ENCODE data around the gene UQCRQ.
"Not testable (repeated sequence)": the region's sequence is repeated elsewhere in the genome, so short reads cannot be mapped to it uniquely, and the experiment has no call there.

Gene UQCRQ

DNA sequence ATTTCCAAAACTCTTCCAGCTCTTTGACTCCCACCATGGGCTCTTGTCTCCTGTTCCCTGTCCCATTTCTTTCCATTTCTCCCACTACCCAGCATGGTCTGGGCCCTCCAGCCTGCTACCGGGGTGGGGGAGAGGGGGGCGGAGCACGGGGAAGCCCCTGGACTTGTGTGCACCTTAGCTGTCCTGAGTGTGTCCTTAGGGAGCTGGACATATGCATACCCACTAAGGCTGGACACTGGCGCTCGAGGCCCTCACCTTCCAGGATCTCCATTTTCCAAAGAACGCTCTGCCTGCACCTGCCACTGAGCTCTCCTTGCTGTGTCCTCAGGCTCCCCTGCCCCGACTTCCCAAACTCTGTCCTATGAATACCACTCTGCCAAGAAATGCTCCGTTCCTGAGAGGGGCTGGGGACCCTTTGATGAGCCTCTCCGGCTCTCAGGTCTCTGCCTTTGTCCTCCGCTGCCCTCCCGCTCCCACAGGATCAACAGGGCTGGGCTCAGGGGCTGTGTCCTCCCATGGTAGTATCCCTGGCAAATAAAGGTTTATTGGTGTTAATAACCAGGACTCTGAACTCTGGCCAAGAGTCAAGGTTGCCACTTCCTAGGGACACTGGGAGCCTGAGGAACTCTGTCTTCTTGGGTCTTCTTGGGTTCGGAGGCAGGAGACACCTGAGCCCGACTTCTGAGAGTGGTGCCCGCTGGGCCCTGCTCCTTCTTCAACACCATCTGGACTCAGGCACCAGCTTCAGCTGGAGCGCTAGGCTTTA is 35.2 kb upstream of the UQCRQ start:
- no peak for DNase-seq
- in situ Hi-C loops (cut with MboI; ENCODE audit: low pct_unique_long_range_greater_than_20kb, low sequenced_read_pairs) = no loop called here

DNA sequence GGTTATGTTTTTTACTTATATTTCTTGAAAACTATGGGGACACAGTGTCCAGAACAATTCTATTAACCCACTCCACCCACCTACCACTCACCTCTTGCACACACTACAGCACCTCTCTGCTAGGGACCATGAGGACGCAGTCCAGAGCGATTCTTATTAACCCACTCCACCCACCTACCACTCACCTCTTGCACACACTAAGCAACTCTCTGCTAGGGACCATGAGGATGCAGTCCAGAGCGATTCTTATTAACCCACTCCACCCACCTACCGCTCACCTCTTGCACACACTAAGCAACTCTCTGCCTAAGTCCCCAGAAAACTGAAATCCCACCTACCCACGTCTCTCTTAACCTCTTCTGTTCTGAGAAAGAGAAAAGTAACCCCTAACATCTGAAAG is 33.8 kb upstream of the UQCRQ start:
- in situ Hi-C loops (cut with MboI; ENCODE audit: low pct_unique_long_range_greater_than_20kb, low sequenced_read_pairs) = no loop called here
- no peak for DNase-seq

DNA sequence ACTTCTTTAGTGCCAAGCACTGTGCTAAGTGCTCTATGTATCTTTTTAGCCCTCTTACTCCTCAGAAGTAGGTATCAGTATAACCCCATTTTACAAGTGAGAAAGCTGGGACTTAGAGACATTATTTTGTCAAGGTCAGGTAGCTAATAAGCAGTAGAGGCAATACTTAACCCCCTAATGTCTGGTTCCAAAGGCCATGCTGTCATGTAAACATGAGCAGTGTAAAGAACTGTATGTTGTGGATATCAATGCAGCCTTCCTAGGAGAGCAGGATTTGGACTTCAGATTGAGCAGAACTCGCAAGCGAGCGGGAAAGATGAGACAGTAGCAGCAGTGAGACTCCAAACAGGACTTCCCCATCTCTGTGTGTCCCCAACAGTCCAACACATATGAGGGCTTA is 32.4 kb upstream of the UQCRQ start:
- DNase-seq = no peak
- in situ Hi-C loops (cut with MboI; ENCODE audit: low pct_unique_long_range_greater_than_20kb, low sequenced_read_pairs) = no loop called here

DNA sequence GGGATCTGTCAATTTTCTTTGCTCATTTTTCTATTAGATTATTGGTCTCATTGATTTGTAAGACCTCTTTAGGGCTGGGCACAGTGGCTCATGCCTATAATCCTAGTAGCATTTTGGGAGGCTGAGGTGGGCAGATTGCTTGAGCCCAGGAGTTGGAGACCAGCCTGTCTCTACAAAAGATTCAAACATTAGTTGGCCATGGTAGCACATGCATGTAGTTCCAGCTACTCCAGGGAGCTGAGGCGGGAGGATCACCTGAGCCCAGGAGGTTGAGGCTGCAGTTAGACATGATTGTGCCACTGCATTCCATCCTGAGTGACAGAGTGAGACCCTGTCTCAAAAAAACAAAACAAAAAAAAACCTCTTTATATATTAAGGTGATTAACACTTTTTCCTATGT is 29.6 kb upstream of the UQCRQ start:
- DNase-seq = no peak
- in situ Hi-C loops (cut with MboI; ENCODE audit: low pct_unique_long_range_greater_than_20kb, low sequenced_read_pairs) = no loop called here

DNA sequence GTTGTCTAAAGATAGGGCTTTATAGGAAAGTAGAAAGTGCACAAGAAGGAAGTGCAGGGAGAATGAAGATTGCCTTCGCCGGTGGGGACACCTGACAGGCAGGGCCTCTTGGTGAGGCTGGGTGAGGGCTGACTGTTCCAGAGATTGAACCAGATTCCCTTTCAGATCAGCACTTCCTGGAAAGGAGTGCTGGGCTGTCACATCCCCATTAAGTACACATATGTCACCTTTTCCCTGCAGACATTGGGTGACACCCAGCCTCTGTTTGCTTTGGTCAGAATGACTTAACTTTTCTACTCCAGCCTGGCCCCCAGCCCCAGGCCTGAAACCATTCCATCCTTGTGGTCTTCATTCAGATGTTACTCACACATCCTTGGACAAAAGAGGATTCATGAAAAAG is 28.6 kb upstream of the UQCRQ start:
- in situ Hi-C loops (cut with MboI; ENCODE audit: low pct_unique_long_range_greater_than_20kb, low sequenced_read_pairs) = no loop called here
- no peak for DNase-seq

DNA sequence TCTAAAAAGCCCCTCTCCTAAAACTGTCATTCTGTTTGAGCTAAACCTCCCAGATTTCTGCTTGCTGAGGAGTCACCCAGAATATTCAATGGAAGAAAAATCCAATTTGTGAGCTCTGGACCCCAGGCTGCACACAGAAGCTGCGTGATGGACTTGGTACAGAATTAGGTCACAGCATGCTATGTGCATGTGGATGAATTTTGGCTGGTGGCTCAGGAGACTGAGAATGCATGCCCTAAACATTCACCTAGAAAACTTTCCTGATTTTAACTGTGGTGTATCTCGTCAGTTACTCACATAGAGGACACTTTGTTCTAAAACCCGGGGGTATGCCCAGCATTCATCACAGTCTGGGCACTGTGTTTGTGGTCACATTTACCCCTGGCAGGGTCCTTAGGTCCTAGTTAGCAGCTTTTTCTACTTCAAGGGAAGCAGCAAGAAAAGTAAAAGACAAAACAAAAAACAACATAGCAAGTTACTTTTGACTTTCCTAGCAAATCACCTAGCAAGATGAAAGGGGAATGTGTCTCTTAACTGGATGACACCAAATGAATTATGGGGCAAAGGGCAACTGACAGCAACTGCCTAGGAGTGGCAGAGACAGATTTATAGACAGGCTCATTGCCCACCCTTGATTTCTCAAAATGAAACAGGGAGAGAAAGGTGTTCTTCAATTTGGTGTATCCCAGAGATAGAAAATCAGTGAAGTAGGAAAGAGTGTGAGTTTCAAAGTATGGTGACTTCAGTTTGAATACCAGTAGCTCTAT is 27.7 kb upstream of the UQCRQ start:
- DNase-seq = no peak
- in situ Hi-C loops (cut with MboI; ENCODE audit: low pct_unique_long_range_greater_than_20kb, low sequenced_read_pairs) = no loop called here

DNA sequence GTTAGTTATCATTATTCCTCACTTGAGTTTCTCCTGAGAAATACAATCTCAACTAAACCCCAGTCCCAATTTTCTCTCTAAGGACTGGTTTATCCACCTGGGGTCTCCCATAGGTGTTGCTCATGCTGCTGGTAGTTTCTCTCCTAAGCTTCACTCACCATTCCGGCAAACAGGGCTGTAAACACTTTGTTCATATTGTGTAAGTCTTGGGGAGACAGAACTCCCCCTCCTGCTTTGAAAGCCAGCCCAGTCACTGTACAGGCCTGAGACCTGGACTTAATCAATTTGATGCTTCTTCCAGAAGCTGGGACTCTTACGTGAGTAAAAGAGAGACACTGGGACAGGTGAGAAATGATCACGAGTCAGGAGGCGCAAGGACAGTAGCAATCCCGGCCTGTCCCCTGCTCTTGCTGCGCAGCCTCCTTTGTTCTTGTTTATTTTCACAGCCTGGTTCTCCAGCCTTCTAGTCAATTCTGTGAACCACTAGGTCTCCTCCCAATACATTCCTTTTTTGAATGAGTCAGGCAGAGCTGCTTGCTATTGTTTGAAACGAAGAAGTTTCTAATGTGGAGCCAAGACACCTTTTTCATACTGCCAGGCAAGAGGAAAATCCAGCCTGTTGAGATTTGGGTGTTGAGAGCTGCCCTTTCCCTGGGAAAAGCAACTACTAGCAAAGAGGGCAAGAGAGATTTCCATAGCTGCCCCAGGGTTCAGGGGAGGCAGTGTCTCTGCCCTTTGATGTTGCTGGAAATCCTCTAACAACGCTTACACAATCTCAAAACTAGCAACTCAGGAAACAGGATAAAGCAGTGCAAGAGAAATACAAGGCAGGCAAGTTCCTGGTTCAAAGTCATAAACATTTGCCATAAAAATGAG is 26.8 kb upstream of the UQCRQ start:
- in situ Hi-C loops (cut with MboI; ENCODE audit: low pct_unique_long_range_greater_than_20kb, low sequenced_read_pairs) = no loop called here
- DNase-seq = no peak

DNA sequence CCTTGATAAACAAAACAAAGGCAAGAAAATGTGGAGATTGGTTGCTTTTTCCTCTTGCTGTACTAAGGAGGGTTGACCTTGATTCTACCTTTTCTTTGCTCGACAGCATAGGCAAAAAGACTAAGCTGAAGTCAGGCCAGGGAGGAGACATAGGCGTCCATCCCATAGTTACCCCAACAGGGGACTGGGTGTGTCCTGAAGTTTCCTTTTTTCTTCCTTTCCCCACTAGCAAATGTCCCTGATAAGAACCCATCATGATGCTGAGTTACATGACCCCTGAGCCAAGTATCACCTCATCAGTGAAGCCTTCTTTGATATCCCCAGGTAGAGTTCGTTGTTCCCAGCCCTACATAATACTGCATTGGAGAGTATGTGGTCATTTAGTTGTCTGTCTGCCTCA is 26.1 kb upstream of the UQCRQ start:
- in situ Hi-C loops (cut with MboI; ENCODE audit: low pct_unique_long_range_greater_than_20kb, low sequenced_read_pairs) = no loop called here
- no peak for DNase-seq

DNA sequence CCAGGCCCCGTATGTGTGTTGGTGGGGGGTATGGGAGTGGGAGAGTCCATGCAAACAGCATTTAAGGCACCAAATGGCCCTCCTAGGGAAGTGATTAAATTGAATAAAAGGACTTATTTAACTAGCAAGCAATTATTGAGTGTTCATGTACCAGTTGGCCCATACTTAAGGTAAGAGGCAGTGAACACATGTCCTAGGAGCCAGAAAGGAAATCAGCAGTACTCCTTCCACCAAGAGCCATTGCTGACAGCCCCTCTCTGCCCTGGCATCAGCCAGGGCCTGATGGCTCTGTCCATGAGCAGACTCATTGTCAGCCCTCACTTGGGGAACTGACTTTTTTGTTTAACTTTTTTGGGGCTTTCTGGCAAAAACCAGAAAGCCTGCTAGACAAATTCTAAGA is 25.5 kb upstream of the UQCRQ start:
- in situ Hi-C loops (cut with MboI; ENCODE audit: low pct_unique_long_range_greater_than_20kb, low sequenced_read_pairs) = no loop called here
- no peak for DNase-seq

DNA sequence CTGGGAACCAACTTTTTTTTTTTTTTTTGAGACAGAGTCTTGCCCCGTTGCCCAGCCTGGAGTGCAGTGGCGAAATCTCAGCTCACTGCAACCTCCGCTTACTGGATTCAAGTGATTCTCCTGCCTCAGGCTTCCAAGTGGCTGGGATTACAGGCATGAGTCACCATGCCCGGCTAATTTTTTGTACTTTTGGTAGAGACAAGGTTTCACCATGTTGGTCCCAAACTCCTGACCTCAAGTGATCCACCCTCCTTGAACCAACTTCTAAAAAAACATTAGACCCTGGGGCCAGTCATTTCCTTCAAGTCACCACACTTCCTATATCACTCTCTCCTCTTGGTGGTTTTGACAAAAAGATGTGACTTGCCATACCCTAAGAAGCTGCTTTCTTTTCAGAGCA is 25.1 kb upstream of the UQCRQ start:
- DNase-seq = peak; percentile 43
- in situ Hi-C loops (cut with MboI; ENCODE audit: low pct_unique_long_range_greater_than_20kb, low sequenced_read_pairs) = no loop called here

DNA sequence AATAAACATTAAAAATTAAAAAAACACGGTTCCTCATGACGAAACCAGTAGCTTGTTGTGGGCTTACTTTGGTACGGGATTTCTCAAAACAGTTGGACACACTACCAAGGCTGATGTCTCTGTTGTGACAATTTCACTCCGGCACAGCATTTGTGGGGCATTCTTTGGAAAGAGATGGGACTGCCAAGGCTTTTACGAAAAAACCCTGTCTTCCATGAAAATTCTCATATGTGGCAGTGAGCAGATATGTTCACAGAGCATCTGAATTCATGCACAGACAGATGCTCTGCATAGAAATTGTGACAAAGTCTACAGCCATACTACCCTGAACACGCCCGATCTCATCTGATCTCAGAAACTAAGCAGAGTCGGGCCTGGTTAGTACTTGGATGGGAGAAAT is 18.2 kb upstream of the UQCRQ start:
- no peak for DNase-seq
- in situ Hi-C loops (cut with MboI; ENCODE audit: low pct_unique_long_range_greater_than_20kb, low sequenced_read_pairs) = no loop called here

DNA sequence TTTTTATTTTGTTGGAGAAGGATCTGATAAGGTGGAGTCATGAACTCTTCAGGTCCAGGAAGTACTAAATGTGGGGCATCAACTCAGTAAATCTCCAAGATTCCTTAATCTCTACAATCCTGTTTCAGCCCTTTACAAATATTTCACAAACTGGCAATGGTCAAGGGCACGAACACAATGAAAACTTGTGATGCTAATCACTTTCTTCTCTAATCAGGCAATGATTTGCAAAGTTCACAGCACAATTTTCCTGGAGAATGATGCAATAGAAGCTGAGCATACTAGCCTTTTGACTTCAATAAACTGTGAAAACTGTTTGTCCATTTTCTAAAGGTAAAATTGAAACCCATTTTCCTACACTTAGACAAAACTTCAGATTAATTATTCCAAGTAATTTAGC is 17.1 kb upstream of the UQCRQ start:
- no peak for DNase-seq
- in situ Hi-C loops (cut with MboI; ENCODE audit: low pct_unique_long_range_greater_than_20kb, low sequenced_read_pairs) = no loop called here

DNA sequence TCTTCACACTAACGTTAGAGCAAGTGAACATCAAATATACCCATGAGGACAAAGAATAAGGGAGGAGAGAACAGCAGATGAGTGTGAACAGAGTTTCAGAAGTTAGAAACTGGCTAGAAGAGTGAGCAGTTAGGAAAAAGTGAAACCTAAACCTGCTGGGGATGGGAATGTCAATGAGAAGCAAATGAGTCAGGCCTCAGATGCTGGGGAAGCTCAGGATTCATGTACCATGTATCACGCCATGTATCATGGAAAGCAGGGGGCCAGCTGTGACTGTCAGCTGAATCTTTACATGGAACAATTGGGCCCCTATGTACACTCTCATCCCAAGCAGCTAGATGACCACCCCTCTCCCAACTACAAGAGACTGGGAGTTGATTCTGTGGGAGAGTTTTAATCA is 16.4 kb upstream of the UQCRQ start:
- DNase-seq = no peak
- in situ Hi-C loops (cut with MboI; ENCODE audit: low pct_unique_long_range_greater_than_20kb, low sequenced_read_pairs) = no loop called here

DNA sequence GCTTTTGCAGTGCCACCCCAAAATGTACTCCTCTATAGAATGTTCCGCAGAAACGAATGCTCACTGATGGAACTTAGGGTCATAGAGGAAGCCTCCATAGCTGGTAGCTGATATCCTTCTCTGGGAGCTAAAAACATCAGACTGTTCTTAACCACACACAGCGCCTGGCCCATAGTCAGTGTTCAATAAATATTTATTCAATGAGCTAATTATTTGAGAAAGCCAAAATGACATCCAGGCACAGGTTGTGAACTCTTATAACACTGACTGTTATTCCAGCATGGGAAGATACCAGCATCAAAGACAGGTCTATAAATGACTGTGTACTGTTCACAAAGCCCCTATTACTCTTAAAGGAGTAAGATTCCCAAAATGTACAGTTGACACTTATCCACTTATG is 13.1 kb upstream of the UQCRQ start:
- in situ Hi-C loops (cut with MboI; ENCODE audit: low pct_unique_long_range_greater_than_20kb, low sequenced_read_pairs) = no loop called here

DNA sequence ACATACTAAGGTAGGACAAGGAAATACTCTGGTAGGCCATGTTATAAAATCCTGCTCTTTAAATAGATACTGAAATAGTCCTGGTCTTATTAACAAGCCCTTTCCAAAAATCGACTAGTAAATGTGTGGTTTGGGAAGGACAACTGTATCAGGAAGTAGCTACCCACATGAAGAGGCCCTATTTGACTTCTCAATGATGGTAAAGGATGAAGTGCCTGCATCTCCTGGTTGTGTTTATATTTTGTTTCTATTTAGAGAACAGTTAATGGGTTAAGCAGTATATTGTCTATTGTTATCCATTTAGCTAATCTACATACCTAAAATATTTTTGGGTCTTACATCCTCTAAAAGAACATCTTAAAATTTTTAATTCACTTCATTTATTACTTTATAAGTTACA is 12.7 kb upstream of the UQCRQ start:
- in situ Hi-C loops (cut with MboI; ENCODE audit: low pct_unique_long_range_greater_than_20kb, low sequenced_read_pairs) = no loop called here
- DNase-seq = no peak

More for the DNA sequence above, 13.1 kb upstream of the UQCRQ start:
- DNase-seq = no peak

DNA sequence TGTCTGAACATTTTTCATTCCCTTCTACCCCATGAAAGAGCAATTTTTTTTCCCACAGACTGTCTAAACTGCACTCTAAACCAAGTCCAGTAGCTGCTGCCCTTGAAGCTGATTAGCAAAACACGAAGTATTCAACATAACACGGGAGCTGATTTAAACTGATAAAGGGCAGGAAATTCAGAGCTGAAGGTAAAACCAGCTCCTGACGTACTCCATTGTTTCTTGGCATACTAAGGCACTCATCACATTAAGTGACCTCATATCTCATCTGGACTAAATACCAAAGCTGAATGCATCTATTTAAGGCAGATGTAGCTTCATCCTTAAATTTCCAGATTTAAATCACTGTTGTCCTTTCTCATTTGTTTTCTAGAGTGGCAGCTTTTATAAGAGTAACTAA is 12.1 kb upstream of the UQCRQ start:
- no peak for DNase-seq
- in situ Hi-C loops (cut with MboI; ENCODE audit: low pct_unique_long_range_greater_than_20kb, low sequenced_read_pairs) = no loop called here

DNA sequence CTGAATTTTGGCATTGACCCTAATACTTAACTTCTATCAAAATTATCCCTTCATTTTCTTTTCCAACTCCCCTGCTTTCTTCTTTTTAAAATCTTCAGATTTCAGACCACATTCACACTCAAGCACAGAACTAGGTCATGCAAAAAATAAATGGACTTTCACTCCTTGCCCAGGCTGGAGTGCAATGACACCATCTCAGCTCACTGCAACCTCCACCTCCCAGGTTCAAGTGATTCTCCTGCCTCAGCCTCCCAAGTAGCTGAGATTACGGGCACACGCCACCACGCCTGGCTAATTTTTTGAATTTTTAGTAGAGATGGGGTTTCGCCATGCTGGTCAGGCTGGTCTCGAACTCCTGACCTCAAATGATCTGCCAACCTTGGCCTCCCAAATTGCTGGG is 11.4 kb upstream of the UQCRQ start:
- DNase-seq; in situ Hi-C loops (cut with MboI; ENCODE audit: low pct_unique_long_range_greater_than_20kb, low sequenced_read_pairs): not testable (repeated sequence)

DNA sequence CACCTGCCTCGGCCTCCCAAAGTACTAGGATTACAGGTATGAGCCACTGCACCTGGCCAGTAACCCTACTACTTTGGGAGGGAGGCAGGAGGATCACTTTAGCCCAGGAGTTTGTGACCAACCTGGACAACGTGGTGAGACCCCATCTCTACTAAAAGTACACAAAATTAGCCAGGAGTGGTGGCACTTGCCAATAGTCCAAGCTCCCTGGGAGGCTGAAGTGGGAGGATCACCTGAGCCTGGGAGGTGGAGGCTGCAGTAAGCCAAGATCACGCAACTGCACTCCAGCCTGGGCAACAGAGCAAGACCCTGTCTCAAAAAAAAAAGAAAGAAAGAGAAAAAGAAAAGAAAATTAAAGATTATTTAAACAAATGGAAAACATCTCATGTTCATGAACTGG is 10.4 kb upstream of the UQCRQ start:
- DNase-seq = no peak
- in situ Hi-C loops (cut with MboI; ENCODE audit: low pct_unique_long_range_greater_than_20kb, low sequenced_read_pairs) = no loop called here

DNA sequence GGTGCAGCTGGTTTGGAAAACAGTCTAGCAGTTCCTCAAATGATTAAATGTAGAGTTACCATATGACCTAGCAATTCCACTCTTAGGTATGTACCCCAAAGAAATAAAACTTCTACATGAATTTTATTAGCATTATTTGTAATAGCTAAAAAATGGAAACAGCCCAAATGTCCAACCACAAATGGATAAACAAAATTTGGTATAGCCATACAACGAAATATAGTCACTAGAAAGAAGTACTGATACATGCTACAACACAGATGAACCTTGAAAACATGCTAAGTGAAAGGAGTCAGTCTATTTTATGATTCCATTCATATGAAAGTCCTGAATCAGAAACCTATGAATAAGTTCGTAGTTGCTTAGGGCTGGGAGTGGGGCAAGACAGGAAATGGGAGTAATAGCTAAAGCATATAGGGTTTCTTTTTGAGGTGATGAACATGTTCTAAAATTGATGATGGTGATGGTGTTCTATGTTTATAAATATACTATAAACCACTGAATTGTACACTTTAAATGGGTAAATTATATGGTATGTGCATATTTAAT is 6.5 kb upstream of the UQCRQ start:
- no peak for DNase-seq
- in situ Hi-C loops (cut with MboI; ENCODE audit: low pct_unique_long_range_greater_than_20kb, low sequenced_read_pairs) = no loop called here

DNA sequence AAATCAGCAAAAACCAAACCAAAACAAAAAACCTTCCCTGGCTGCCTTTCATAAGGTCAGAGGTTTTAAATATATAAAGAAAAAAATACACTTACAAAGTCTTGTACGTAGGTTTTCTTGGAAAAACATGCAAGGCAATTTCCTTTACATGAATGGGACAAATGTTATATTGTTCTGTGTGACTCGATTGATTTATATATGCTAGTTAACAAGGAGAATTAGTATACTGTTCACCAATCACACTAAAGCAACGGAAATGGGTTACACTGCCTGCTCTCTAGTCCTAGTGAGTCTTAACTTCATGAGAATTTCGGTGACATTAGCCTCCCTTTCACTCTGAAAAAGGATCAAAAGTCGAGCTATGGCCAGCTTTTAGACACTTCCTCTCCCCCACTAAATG is 5.7 kb upstream of the UQCRQ start:
- in situ Hi-C loops (cut with MboI; ENCODE audit: low pct_unique_long_range_greater_than_20kb, low sequenced_read_pairs) = no loop called here
- DNase-seq = no peak
